ENCODE measurements around the gene DOCK10. TPM values are rescaled to one million over a fixed set of nuclear protein-coding genes. Genes with fewer than 3 reads are reported as not detected.

Gene DOCK10
- polyA plus RNA-seq, 4 donors: 2.3 to 6.8 (median 3.5) TPM

DNA sequence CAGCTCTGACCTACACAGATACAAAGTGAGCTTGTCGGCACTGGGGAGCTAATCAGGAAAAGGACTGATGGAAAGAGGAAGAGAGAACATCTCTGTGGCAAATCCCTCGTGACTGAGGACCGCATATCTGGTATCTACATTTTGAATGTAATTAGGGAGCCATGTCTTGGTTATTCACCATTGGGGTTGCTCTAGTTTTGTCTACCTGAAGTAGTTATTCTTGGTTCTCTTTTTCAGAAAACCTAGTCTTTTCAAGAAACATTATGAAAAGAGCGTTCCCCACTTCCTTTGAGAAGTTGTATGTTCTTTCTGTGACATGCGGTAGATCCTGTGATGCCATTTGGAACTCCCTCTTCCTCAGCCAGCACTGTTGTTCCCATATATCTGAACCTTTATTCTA, 104.4 kb downstream of the DOCK10 start:
- FAIRE-seq: no peak
- Histone ChIP-seq H3K4me3 (ENCODE audit: low read depth in 1 of 3, low read length in 3 of 3) (no peak overlapping the region), H3K9me3 (ENCODE audit: control insufficient read depth in 2 of 2, insufficient read depth in 1 of 2, low read depth in 1 of 2, low read length in 1 of 2) (no peaks in the 10 kb centered on the region), H3K4me1 (ENCODE audit: control insufficient read depth in 3 of 3, insufficient read depth in 2 of 3, low read depth in 1 of 3, low read length in 2 of 3) (peaks cover 0 to 4% (median 0%) of the 10 kb centered on the region in 3 donors), H3K27ac (ENCODE audit: low read depth in 1 of 3, low read length in 2 of 3) (peak overlapping the region in 1 of 3 donors; percentile 55), H3K36me3 (ENCODE audit: control insufficient read depth in 3 of 3, insufficient read depth in 2 of 3, low read depth in 1 of 3, low read length in 3 of 3) (no peaks in the 10 kb centered on the region), H3K27me3 (ENCODE audit: control insufficient read depth in 3 of 3, insufficient read depth in 3 of 3, low read length in 3 of 3) (no peaks in the 10 kb centered on the region)
- no peak for DNase-seq
- 60 to 74% (median 64%) methylated on average over 5 of the region's 5 CpGs for WGBS, 3 donors

DNA sequence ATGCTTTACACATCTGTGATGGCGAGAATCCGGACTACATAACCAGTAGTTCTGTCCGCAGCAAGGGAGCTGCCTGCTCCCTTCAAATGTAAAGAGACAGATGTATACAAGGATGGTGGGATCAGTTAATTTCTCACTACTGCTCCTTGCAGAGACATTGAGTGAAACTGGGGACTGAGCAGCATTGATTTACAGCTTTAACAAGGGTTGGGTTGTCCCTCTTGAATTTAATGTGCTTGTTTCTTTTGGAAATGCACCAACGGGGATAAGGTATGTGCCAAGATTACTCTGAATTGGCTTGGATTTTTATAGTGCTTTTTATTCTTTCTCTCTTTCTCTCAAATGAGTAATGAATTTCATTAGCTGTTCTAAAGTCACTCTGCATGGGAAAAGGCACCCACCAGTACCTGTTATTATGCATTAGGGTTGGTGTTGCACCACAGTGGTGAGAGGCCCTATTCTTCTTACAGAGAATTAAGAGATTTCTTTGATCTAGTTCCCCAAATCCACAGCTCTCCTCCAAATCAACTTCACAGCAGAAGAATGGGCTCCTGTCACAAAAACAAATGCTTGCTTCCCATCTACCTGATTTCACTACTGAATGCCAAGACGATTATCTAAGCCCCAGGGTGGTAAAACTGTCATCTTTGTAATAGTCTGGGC, 107.6 kb downstream of the DOCK10 start:
- Histone ChIP-seq H3K36me3 (ENCODE audit: control insufficient read depth in 3 of 3, insufficient read depth in 2 of 3, low read depth in 1 of 3, low read length in 3 of 3) (peaks cover 0 to 3% (median 0%) of the 10 kb centered on the region in 3 donors), H3K27ac (ENCODE audit: low read depth in 1 of 3, low read length in 2 of 3) (no peak overlapping the region)
- no peak for FAIRE-seq

DNA sequence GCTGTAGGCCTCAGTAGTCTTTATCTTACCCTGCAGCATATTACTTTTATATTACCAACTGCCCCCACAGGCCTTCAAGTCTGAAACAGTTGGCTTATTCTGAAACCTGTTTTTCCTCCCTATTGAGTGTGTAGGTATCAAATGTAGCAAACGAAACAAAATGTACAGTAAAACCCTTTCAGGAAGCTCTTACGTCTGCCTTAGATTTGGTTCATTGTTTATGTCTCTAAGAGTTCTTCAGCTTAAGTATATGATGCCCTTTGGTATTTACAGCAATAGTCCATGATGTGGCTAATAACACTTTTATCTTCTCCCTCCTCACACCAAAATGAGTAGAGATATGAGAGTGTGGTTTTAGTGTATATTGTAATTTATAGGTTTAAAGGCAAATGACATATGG, 108.8 kb downstream of the DOCK10 start:
- WGBS, 3 donors: 70 to 76% (median 70%) methylated on average over 2 of the region's 2 CpGs
- DNase-seq (no peak), FAIRE-seq (no peak)
- Histone ChIP-seq H3K4me3 (ENCODE audit: low read depth in 1 of 3, low read length in 3 of 3) (no peak overlapping the region), H3K36me3 (ENCODE audit: control insufficient read depth in 3 of 3, insufficient read depth in 2 of 3, low read depth in 1 of 3, low read length in 3 of 3) (peaks cover 0 to 3% (median 0%) of the 10 kb centered on the region in 3 donors), H3K27ac (ENCODE audit: low read depth in 1 of 3, low read length in 2 of 3) (no peak overlapping the region), H3K4me1 (ENCODE audit: control insufficient read depth in 3 of 3, insufficient read depth in 2 of 3, low read depth in 1 of 3, low read length in 2 of 3) (peaks cover 0 to 5% (median 0%) of the 10 kb centered on the region in 3 donors), H3K27me3 (ENCODE audit: control insufficient read depth in 3 of 3, insufficient read depth in 3 of 3, low read length in 3 of 3) (no peaks in the 10 kb centered on the region), H3K9me3 (ENCODE audit: control insufficient read depth in 2 of 2, insufficient read depth in 1 of 2, low read depth in 1 of 2, low read length in 1 of 2) (no peaks in the 10 kb centered on the region)

More for the DNA sequence above, 107.6 kb downstream of the DOCK10 start:
- DNase-seq: no peak
- Histone ChIP-seq H3K9me3 (ENCODE audit: control insufficient read depth in 2 of 2, insufficient read depth in 1 of 2, low read depth in 1 of 2, low read length in 1 of 2) (no peaks in the 10 kb centered on the region), H3K4me3 (ENCODE audit: low read depth in 1 of 3, low read length in 3 of 3) (no peak overlapping the region), H3K4me1 (ENCODE audit: control insufficient read depth in 3 of 3, insufficient read depth in 2 of 3, low read depth in 1 of 3, low read length in 2 of 3) (peaks cover 0 to 2% (median 0%) of the 10 kb centered on the region in 3 donors), H3K27me3 (ENCODE audit: control insufficient read depth in 3 of 3, insufficient read depth in 3 of 3, low read length in 3 of 3) (no peaks in the 10 kb centered on the region)
- 79 to 82% (median 79%) methylated on average over 5 of the region's 5 CpGs for WGBS, 3 donors

DNA sequence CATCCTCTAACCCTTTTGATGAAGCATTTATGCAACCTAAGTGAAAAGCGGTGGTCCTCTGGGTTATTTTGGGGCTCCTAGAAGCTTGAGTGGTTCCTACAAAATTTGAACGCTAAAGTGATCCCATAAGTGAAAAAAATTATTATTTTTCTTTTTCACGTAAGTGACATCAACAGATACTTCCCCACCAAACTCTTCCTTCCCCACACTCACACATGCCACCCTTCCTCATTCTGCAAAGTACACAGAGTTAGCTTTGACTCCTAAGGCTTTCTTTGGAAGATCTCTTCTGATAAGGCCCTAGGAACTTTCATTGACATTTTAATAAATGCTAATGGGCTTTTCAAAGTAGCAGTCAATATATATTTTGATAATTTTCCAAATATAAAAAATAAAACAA, 109.7 kb downstream of the DOCK10 start:
- Histone ChIP-seq H3K4me1 (ENCODE audit: control insufficient read depth in 3 of 3, insufficient read depth in 2 of 3, low read depth in 1 of 3, low read length in 2 of 3) (peaks cover 0 to 5% (median 0%) of the 10 kb centered on the region in 3 donors), H3K27me3 (ENCODE audit: control insufficient read depth in 3 of 3, insufficient read depth in 3 of 3, low read length in 3 of 3) (no peaks in the 10 kb centered on the region), H3K27ac (ENCODE audit: low read depth in 1 of 3, low read length in 2 of 3) (peak overlapping the region in 1 of 3 donors; percentile 4), H3K9me3 (ENCODE audit: control insufficient read depth in 2 of 2, insufficient read depth in 1 of 2, low read depth in 1 of 2, low read length in 1 of 2) (no peaks in the 10 kb centered on the region), H3K4me3 (ENCODE audit: low read depth in 1 of 3, low read length in 3 of 3) (no peak overlapping the region), H3K36me3 (ENCODE audit: control insufficient read depth in 3 of 3, insufficient read depth in 2 of 3, low read depth in 1 of 3, low read length in 3 of 3) (peaks cover 0 to 3% (median 0%) of the 10 kb centered on the region in 3 donors)
- WGBS, 3 donors: 89 to 94% (median 91%) methylated on average over 3 of the region's 3 CpGs
- FAIRE-seq (no peak), DNase-seq (no peak)

DNA sequence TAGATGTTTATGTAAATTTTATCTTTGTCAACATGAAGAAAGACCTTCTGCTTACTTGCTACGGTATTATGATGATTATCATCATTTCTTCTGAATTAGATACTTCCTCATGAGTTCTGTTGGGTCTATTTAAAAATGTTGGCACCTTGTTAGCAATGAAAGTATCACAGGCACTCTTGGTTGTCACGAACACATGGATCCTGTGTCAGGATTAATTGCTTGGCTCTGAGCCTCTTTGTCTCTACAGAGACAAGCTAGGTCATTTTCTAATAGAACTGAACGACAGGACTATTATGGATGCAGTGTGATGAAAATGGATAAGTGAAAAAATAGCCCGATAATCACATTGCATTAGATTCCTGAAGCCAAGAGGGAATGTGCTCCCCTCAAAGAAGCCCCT, 110.3 kb downstream of the DOCK10 start:
- FAIRE-seq (no peak), DNase-seq (no peak)
- peaks cover 0 to 5% (median 3%) of the 10 kb centered on the region in 3 donors for H3K4me1 ChIP-seq (ENCODE audit: control insufficient read depth in 3 of 3, insufficient read depth in 2 of 3, low read depth in 1 of 3, low read length in 2 of 3)
- 84 to 87% (median 86%) methylated on average over 4 of the region's 4 CpGs for WGBS, 3 donors
- H3K9me3 ChIP-seq (ENCODE audit: control insufficient read depth in 2 of 2, insufficient read depth in 1 of 2, low read depth in 1 of 2, low read length in 1 of 2): no peaks in the 10 kb centered on the region
- no peaks in the 10 kb centered on the region for H3K27me3 ChIP-seq (ENCODE audit: control insufficient read depth in 3 of 3, insufficient read depth in 3 of 3, low read length in 3 of 3)
- no peak overlapping the region for H3K4me3 ChIP-seq (ENCODE audit: low read depth in 1 of 3, low read length in 3 of 3)
- peaks cover 0 to 3% (median 0%) of the 10 kb centered on the region in 3 donors for H3K36me3 ChIP-seq (ENCODE audit: control insufficient read depth in 3 of 3, insufficient read depth in 2 of 3, low read depth in 1 of 3, low read length in 3 of 3)
- no peak overlapping the region for H3K27ac ChIP-seq (ENCODE audit: low read depth in 1 of 3, low read length in 2 of 3)

DNA sequence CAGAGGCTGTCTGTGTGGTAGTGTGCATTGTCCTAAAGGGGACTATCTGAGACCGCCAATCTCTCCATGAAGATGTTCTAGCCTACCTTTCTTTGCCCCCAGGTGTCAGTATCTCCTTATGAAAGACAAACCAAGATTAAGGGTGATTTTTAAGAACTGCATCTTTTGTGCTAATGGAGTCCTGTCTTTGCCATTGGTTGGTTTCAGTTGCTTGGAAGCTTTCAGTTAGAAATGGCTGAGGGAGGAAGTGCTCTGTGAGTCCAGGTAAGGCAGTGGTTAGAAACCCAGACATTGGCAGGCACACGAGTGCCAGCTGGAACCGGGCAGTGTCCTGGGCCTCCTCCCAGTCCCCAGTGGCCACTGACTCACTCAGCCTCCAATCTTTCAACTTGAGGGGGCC, 111.3 kb downstream of the DOCK10 start:
- Histone ChIP-seq H3K4me3 (ENCODE audit: low read depth in 1 of 3, low read length in 3 of 3) (no peak overlapping the region), H3K9me3 (ENCODE audit: control insufficient read depth in 2 of 2, insufficient read depth in 1 of 2, low read depth in 1 of 2, low read length in 1 of 2) (no peaks in the 10 kb centered on the region), H3K36me3 (ENCODE audit: control insufficient read depth in 3 of 3, insufficient read depth in 2 of 3, low read depth in 1 of 3, low read length in 3 of 3) (peaks cover 0 to 3% (median 0%) of the 10 kb centered on the region in 3 donors), H3K27me3 (ENCODE audit: control insufficient read depth in 3 of 3, insufficient read depth in 3 of 3, low read length in 3 of 3) (no peaks in the 10 kb centered on the region), H3K4me1 (ENCODE audit: control insufficient read depth in 3 of 3, insufficient read depth in 2 of 3, low read depth in 1 of 3, low read length in 2 of 3) (peaks cover 0 to 6% (median 5%) of the 10 kb centered on the region in 3 donors), H3K27ac (ENCODE audit: low read depth in 1 of 3, low read length in 2 of 3) (peak overlapping the region in 1 of 3 donors; percentile 56)
- DNase-seq: no peak
- WGBS, 3 donors: 70 to 95% (median 88%) methylated on average over 3 of the region's 3 CpGs
- FAIRE-seq: no peak

DNA sequence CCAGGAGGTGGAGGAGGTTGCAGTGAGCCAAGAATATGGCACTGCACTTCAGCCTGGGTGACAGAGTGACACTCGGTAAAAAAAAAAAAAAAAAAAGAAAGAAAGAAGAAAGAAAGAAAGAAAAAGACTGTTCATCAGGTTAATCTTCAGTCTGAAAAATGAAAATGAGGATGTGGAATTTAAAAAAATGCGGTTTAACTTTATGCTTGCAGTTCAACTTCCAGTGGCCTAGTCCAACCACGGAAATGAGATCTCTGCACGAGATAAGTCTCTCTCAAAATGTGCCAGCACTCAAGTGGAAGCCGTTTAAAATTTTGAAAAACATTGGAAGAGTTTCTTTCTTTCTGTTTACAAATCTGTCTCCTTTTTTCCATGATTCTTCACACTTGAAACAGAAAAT, 112.1 kb downstream of the DOCK10 start:
- Histone ChIP-seq H3K4me1 (ENCODE audit: control insufficient read depth in 3 of 3, insufficient read depth in 2 of 3, low read depth in 1 of 3, low read length in 2 of 3) (peaks cover 0 to 6% (median 5%) of the 10 kb centered on the region in 3 donors), H3K27me3 (ENCODE audit: control insufficient read depth in 3 of 3, insufficient read depth in 3 of 3, low read length in 3 of 3) (no peaks in the 10 kb centered on the region), H3K27ac (ENCODE audit: low read depth in 1 of 3, low read length in 2 of 3) (peak overlapping the region in 1 of 3 donors; percentile 56), H3K36me3 (ENCODE audit: control insufficient read depth in 3 of 3, insufficient read depth in 2 of 3, low read depth in 1 of 3, low read length in 3 of 3) (peaks cover 0 to 3% (median 0%) of the 10 kb centered on the region in 3 donors), H3K9me3 (ENCODE audit: control insufficient read depth in 2 of 2, insufficient read depth in 1 of 2, low read depth in 1 of 2, low read length in 1 of 2) (no peaks in the 10 kb centered on the region), H3K4me3 (ENCODE audit: low read depth in 1 of 3, low read length in 3 of 3) (no peak overlapping the region)
- WGBS, 3 donors: 50 to 74% (median 55%) methylated on average over 5 of the region's 5 CpGs
- no peak for FAIRE-seq
- peak in 1 of 2 donors; percentile 47 for DNase-seq

DNA sequence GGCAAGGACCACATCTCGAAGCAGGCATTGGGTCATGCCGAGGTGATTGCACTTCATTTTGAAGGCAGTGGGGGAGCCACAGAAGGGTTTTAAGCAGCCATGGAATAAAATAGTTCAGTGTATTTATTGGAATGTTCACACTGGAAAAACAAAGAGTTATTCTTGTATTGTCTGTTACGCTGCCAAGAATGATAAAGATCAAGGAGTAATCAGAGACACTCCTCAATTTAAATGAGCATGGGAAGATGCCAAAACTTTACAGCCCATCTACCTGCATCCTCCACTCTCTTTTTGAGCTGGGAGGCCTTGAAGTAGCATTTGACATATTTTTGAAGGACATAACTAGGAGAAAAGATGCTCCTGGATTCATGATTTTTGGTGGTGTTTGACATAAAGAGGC, 112.8 kb downstream of the DOCK10 start:
- Histone ChIP-seq H3K27me3 (ENCODE audit: control insufficient read depth in 3 of 3, insufficient read depth in 3 of 3, low read length in 3 of 3) (no peaks in the 10 kb centered on the region), H3K9me3 (ENCODE audit: control insufficient read depth in 2 of 2, insufficient read depth in 1 of 2, low read depth in 1 of 2, low read length in 1 of 2) (no peaks in the 10 kb centered on the region), H3K27ac (ENCODE audit: low read depth in 1 of 3, low read length in 2 of 3) (peak overlapping the region in 1 of 3 donors; percentile 45), H3K4me3 (ENCODE audit: low read depth in 1 of 3, low read length in 3 of 3) (no peak overlapping the region), H3K4me1 (ENCODE audit: control insufficient read depth in 3 of 3, insufficient read depth in 2 of 3, low read depth in 1 of 3, low read length in 2 of 3) (peaks cover 0 to 6% (median 5%) of the 10 kb centered on the region in 3 donors), H3K36me3 (ENCODE audit: control insufficient read depth in 3 of 3, insufficient read depth in 2 of 3, low read depth in 1 of 3, low read length in 3 of 3) (peaks cover 0 to 3% (median 0%) of the 10 kb centered on the region in 3 donors)
- FAIRE-seq (no peak), DNase-seq (no peak)
- WGBS, 3 donors: 66 to 93% (median 87%) methylated on average over 3 of the region's 3 CpGs
